Stimulated activated CD4-positive, alpha-beta T cell treated with anti-CD3 and anti-CD28 coated beads, Interleukin-15, amount 100 ng/mL, for 1 hour (primary cell): ENCODE measurements around the gene IPO7.
"Not testable (repeated sequence)": the region's sequence is repeated elsewhere in the genome, so short reads cannot be mapped to it uniquely, and the experiment has no call there.

ENCODE experiments used
- DNase-seq, 2 donors: peaks; one replicate each; pipeline ENCODE4 v3.0.0-alpha.2; 2020; ENCODE audit warnings: low read depth in 1 of 2, low spot score in 1 of 2

The IPO7 gene

GRCh38 chr11:9384535-9385326 is at the start of gene IPO7:
Gene IPO7 (plus strand): TSS chr11:9384652. CDS start chr11:9384764, 112 bp downstream.
- peak; percentile 71 to 79 for DNase-seq

GRCh38 chr11:9341638-9342178 is 42.7 kb upstream of the IPO7 start:
- DNase-seq = no peak

- DNase-seq = no peak
Observed at GRCh38 chr11:9344061-9344680, 40.3 kb upstream of the IPO7 start.

GRCh38 chr11:9347100-9347499 is 37.4 kb upstream of the IPO7 start:
- DNase-seq = no peak

- DNase-seq = not testable (repeated sequence)
Observed at GRCh38 chr11:9347779-9348178, 36.7 kb upstream of the IPO7 start.

- no peak for DNase-seq
Observed at GRCh38 chr11:9351321-9351881, 33.1 kb upstream of the IPO7 start.

- no peak for DNase-seq
Observed at GRCh38 chr11:9357041-9357440, 27.4 kb upstream of the IPO7 start.

- DNase-seq = not testable (repeated sequence)
Observed at GRCh38 chr11:9360862-9361622, 23.4 kb upstream of the IPO7 start.

- DNase-seq = no peak
Observed at GRCh38 chr11:9362393-9362863, 22.0 kb upstream of the IPO7 start.

- DNase-seq = peak; percentile 65 to 71
Observed at GRCh38 chr11:9363954-9364912, 20.2 kb upstream of the IPO7 start.

GRCh38 chr11:9367551-9367950 is 16.9 kb upstream of the IPO7 start:
- DNase-seq = no peak

- DNase-seq = no peak
Observed at GRCh38 chr11:9377036-9377435, 7.4 kb upstream of the IPO7 start.

GRCh38 chr11:9379041-9379440 is 5.4 kb upstream of the IPO7 start:
- no peak for DNase-seq

GRCh38 chr11:9380773-9381172 is 3.7 kb upstream of the IPO7 start:
- DNase-seq = no peak

GRCh38 chr11:9385327-9385899 is 961 bp downstream of the IPO7 start:
- DNase-seq = no peak

GRCh38 chr11:9386086-9386485 is 1.6 kb downstream of the IPO7 start:
- DNase-seq = no peak

GRCh38 chr11:9386901-9387300 is 2.4 kb downstream of the IPO7 start:
- DNase-seq = no peak

- no peak for DNase-seq
Observed at GRCh38 chr11:9396310-9396709, 11.9 kb downstream of the IPO7 start.

GRCh38 chr11:9396752-9397151 is 12.3 kb downstream of the IPO7 start:
- DNase-seq = no peak
